Karpas-422 (cell line): ENCODE results near the gene CSH1. TPM values are rescaled to one million over a fixed set of nuclear protein-coding genes. Genes with fewer than 3 reads are reported as not detected.

Source experiments
- DNase-seq: peaks from one replicate; pipeline ENCODE4 v3.0.0-alpha.2; 2015
- H2AFZ ChIP-seq: fragments of 200-600 bp; sonication (generic); 2 replicates; pipeline ENCODE4 v1.6.1; 2014; ENCODE audit warnings: antibody characterized with exemption, low read length, mixed read lengths
- H3K27ac ChIP-seq: fragments of 200-600 bp; sonication (generic); 2 replicates; pipeline ENCODE4 v1.5.1; 2014; ENCODE audit warnings: mild to moderate bottlenecking, low read length, moderate library complexity
- H3K27me3 ChIP-seq: fragments of 200-600 bp; sonication (generic); 2 replicates; pipeline ENCODE4 v1.6.1; 2014; ENCODE audit warnings: low read length, mixed read lengths
- H3K36me3 ChIP-seq: fragments of 200-600 bp; sonication (generic); 2 replicates; pipeline ENCODE4 v1.6.1; 2014; ENCODE audit warnings: low read length, mixed read lengths; ENCODE audit not compliant: insufficient read depth
- H3K4me1 ChIP-seq: fragments of 200-600 bp; sonication (generic); 2 replicates; pipeline ENCODE4 v1.6.1; 2014; ENCODE audit warnings: mild to moderate bottlenecking, low read length, mixed read lengths
- H3K4me2 ChIP-seq: fragments of 200-600 bp; sonication (generic); 2 replicates; pipeline ENCODE4 v1.6.1; 2014; ENCODE audit warnings: low read length, low read depth, mild to moderate bottlenecking; ENCODE audit not compliant: poor library complexity, severe bottlenecking
- H3K4me3 ChIP-seq: fragments of 200-600 bp; sonication (generic); 2 replicates; pipeline ENCODE4 v1.5.1; 2014; ENCODE audit warnings: mild to moderate bottlenecking, antibody characterized with exemption, low read length, mixed read lengths
- H3K79me2 ChIP-seq: fragments of 200-600 bp; sonication (generic); 2 replicates; pipeline ENCODE4 v1.6.1; 2014; ENCODE audit warnings: mild to moderate bottlenecking, low read length, mixed read lengths
- H3K9ac ChIP-seq: fragments of 200-600 bp; sonication (generic); 2 replicates; pipeline ENCODE4 v1.6.0; 2014; ENCODE audit warnings: low read length
- H3K9me2 ChIP-seq: fragments of 200-600 bp; sonication (generic), shearing (Covaris generic); replicated peaks from 2 replicates; pipeline ENCODE4 v1.6.0; 2014; ENCODE audit warnings: mild to moderate bottlenecking, low read length, moderate library complexity; ENCODE audit not compliant: insufficient read depth
- H3K9me3 ChIP-seq: fragments of 300-700, 200-600 bp; sonication (generic); 2 replicates; pipeline ENCODE4 v1.6.1; 2014; ENCODE audit warnings: low read length, mixed read lengths
- H4K20me1 ChIP-seq: fragments of 200-600 bp; sonication (generic); 2 replicates; pipeline ENCODE4 v1.6.1; 2014; ENCODE audit warnings: mild to moderate bottlenecking, antibody characterized with exemption, low read length, low read depth; ENCODE audit not compliant: insufficient read depth
- total RNA-seq: library from RNA; depleted of rRNA; stranded (reverse); fragments of >200 nt; shearing (Covaris generic); gene quantifications from 2 replicates; pipeline ENCODE4 v1.2.3, GENCODE V29; 2014; ENCODE audit warnings: low replicate concordance

The CSH1 gene
- total RNA-seq, 1 experiment from 2014 or later, result not detected

DNA sequence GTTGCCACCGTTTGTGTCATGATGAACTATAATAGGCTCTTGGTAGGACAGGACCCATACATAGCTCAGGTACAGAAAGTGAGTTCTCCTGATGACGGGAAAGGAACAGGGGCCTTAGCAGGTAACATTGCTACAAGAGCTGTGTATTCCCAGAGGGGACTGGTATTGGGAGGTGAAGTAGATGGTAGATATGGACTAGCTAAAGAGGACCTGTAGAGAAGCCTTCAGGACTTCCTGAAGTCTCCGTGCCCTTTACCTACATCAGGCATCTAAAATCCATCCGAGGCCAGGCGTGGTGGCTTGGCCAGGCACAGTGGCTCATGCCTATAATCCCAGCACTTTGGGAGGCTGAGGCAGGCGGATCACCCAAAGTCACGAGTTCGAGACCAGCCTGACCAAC is 41.2 kb downstream of the CSH1 start:
- no peak overlapping the region for H2AFZ ChIP-seq

DNA sequence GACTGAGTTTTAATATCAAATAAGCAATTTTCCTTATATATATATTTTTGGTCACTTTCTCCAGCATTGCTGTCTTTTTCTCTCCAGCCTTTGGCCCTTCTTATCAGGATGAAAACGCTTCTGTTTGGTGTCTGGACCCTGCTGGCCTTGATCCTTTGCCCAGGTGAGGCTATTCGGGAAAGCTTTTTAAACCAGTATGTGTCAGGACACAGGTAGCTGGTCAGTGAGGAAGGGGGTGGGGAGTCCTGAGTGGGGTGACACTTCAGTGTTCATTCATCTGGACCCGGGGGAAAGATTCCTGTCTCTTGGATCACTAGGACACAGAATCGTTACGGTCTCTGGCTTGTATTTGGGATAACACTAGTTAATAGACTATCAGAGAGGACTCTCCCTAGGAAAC is 41.7 kb downstream of the CSH1 start:
- Histone ChIP-seq H3K27ac (no peak overlapping the region), H3K27me3 (no peaks in the 10 kb centered on the region), H3K36me3 (no peaks in the 10 kb centered on the region), H2AFZ (no peak overlapping the region), H3K9me2 (no peaks in the 10 kb centered on the region), H3K4me2 (no peak overlapping the region), H4K20me1 (no peaks in the 10 kb centered on the region), H3K9ac (no peak overlapping the region), H3K4me3 (no peak overlapping the region), H3K4me1 (no peaks in the 10 kb centered on the region), H3K9me3 (no peaks in the 10 kb centered on the region), H3K79me2 (no peaks in the 10 kb centered on the region)
- no peak for DNase-seq

More for the DNA sequence above, 41.2 kb downstream of the CSH1 start:
- H3K4me3 ChIP-seq, result no peak overlapping the region
- H4K20me1 ChIP-seq, result no peaks in the 10 kb centered on the region
- no peaks in the 10 kb centered on the region for H3K36me3 ChIP-seq
- no peaks in the 10 kb centered on the region for H3K79me2 ChIP-seq
- no peak overlapping the region for H3K4me2 ChIP-seq
- H3K9me3 ChIP-seq, result no peaks in the 10 kb centered on the region
- DNase-seq, result no peak
- no peaks in the 10 kb centered on the region for H3K27me3 ChIP-seq
- no peaks in the 10 kb centered on the region for H3K9me2 ChIP-seq
- H3K9ac ChIP-seq, result no peak overlapping the region
- H3K27ac ChIP-seq, result no peak overlapping the region
- H3K4me1 ChIP-seq, result no peaks in the 10 kb centered on the region

DNA sequence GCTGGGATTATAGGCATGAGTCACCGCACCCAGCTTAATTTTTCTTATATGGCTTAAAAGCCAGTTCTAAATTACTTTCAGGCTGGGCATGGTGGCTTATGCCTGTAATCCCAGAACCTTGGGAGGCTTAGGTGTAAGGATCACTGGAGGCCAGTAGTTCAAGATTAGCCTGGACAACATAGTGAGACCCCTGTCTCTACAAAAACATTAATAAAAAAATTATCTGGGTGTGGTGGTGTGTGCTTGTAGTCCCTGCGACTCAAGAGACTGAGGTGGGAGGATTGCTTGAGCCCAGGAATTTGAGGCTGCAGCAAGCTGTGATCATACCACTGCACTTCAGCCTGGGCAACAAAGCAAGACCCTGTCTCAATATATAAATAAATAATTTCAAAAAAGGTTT is 43.1 kb downstream of the CSH1 start:
- Histone ChIP-seq H3K4me2 (no peak overlapping the region), H3K27me3 (no peaks in the 10 kb centered on the region), H2AFZ (no peak overlapping the region), H3K79me2 (no peaks in the 10 kb centered on the region), H3K9me2 (no peaks in the 10 kb centered on the region), H3K9ac (no peak overlapping the region), H3K36me3 (no peaks in the 10 kb centered on the region), H3K9me3 (peaks cover 4% of the 10 kb centered on the region; the same call in 1 of the 2 replicates), H3K4me1 (0 out of 2 replicates have a peak, but pooled peaks cover 2% of the 10 kb centered on the region), H3K27ac (no peak overlapping the region), H4K20me1 (no peaks in the 10 kb centered on the region), H3K4me3 (no peak overlapping the region)
- peak; percentile 32 for DNase-seq

DNA sequence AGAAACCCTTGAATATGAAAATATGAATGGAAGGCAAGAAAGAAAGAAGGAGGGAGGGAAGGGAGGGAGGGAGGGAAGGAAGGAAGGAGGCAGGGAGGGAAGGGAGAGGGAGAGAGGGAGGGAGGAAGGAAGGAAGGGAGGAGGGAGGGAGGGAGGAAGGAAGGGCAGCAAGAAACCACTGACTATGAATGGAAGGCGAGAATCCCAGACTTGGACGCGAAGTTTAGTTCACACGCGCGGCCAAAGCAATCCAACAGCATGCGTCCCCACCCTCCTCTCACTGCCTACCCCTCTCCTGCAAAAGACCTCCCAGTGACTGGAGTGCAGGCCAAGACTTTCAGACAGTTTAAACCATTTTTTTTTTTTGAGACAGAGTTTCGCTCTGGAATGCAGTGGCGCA is 46.0 kb downstream of the CSH1 start:
- H3K9ac ChIP-seq, result no peak overlapping the region
- no peak overlapping the region for H3K27ac ChIP-seq
- no peak overlapping the region for H2AFZ ChIP-seq
- H3K9me3 ChIP-seq, result peaks cover 5% of the 10 kb centered on the region; the same call in 1 of the 2 replicates
- H3K9me2 ChIP-seq, result no peaks in the 10 kb centered on the region
- DNase-seq, result peak; percentile 40
- H3K4me2 ChIP-seq, result no peak overlapping the region
- H3K4me3 ChIP-seq, result no peak overlapping the region
- no peaks in the 10 kb centered on the region for H4K20me1 ChIP-seq
- no peaks in the 10 kb centered on the region for H3K36me3 ChIP-seq
- H3K27me3 ChIP-seq, result no peaks in the 10 kb centered on the region
- 0 out of 2 replicates have a peak, but pooled peaks cover 2% of the 10 kb centered on the region for H3K4me1 ChIP-seq
- no peaks in the 10 kb centered on the region for H3K79me2 ChIP-seq

DNA sequence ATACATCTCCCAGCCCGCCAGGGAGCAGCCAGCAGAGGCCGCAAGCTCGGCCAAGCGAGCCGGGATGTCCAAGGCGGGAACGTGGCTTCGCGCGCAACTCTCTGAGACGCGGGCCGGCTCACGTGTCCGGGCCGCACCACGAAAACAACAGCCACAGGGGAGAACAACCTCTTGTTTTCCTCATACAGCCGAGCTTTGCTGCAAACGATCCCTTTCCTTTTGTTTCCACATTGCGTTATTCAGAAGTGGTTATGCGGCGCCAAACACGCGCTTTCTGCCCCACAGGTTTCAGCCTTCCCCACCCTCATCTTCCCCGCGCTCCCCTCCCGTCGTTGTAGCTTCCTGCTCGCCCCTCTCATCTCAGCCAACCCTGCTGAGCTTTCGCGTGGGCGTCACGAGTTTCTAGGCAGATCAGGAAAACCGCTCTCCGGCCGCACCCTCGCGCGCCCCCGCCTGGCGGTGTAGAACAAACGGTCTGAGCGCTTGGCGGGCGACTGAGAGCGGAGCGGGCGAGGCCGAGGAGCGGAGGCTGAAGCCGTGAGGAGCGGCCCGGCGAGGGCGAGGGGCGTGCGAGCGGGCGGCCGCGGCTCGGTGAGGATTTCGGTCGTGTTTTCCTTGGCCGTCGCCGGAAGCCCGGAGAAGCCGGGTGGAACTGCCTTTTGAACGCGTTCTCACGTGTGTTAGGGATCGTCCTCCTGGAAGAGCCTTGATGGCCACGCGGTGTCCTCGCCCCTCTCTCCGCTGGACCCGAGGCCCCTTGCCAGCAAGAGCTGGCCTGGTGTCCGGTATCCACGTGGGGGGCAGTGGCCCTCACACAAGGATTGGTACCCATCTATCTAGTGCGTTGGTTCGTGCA is 47.3 kb downstream of the CSH1 start:
- Histone ChIP-seq H3K9ac (0 out of 2 replicates have a peak overlapping the region, but pooled peaks have one; percentile 22), H3K79me2 (no peaks in the 10 kb centered on the region), H3K27me3 (no peaks in the 10 kb centered on the region), H3K27ac (no peak overlapping the region), H3K36me3 (no peaks in the 10 kb centered on the region), H4K20me1 (no peaks in the 10 kb centered on the region), H3K9me2 (no peaks in the 10 kb centered on the region), H3K4me1 (peaks cover 4% of the 10 kb centered on the region), H2AFZ (peak overlapping the region; percentile 68; the same call in 1 of the 2 replicates), H3K9me3 (peaks cover 5% of the 10 kb centered on the region; the same call in 1 of the 2 replicates), H3K4me3 (no peak overlapping the region), H3K4me2 (peak overlapping the region; percentile 36)
- DNase-seq, result peak; percentile 97

DNA sequence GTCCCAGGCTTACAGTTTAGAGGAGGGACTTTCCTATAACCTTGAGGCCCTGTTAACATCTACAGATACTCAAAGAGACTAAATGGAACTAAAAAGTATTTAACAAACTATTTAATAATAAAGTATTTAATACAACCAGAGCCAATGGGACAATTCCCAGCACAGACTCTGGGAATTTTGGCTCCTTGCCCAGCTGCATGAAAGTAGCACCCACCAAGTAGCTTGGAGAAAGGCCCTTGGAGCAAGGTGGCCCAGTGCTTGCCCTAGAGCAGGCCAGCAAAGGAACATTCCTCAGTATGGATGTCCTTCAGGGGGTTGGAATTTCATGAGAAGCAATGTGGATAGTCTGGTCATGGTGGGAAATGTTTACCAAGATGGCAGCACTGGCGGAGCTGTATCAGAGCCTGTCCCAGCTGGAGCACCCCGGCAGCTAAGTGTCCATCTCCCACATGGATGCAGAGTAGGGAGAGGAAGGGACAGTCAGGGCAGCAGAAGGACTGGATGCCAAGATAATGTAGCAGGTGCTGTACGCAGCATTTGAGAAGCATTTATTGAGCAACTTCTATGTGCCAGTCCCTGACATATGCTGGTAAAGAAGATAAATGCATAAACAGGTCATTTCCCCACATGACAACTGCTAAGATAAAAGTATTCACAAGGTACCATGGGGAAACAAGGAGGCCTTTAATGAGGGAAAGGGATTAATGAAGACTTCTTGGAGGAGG is 48.7 kb downstream of the CSH1 start:
- Histone ChIP-seq H3K27ac (no peak overlapping the region), H3K4me2 (no peak overlapping the region), H3K4me1 (peaks cover 11% of the 10 kb centered on the region), H2AFZ (no peak overlapping the region), H3K9me2 (no peaks in the 10 kb centered on the region), H3K9ac (no peak overlapping the region), H3K4me3 (no peak overlapping the region), H4K20me1 (no peaks in the 10 kb centered on the region), H3K27me3 (no peaks in the 10 kb centered on the region), H3K79me2 (no peaks in the 10 kb centered on the region; the same call in 1 of the 2 replicates), H3K9me3 (peaks cover 5% of the 10 kb centered on the region; the same call in 1 of the 2 replicates), H3K36me3 (no peaks in the 10 kb centered on the region)
- no peak for DNase-seq

DNA sequence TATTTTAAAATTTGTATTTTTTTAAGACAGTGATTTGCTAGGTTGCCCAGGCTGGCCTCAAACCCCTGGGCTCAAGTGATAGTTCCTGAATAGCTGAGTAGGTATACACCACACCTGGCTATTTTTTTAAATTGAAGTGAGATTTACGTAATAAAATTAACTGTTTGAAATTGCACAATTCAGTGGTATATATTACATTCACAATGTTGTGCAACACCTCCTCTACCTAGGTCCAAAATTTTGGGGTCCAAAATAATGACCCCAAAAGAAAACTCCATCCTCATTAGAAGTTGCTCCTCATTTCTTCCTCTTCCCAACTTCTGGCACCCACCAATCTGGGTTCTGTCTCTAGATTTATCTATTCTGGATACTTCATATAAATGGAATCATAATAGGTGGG is 50.9 kb downstream of the CSH1 start:
- H3K27ac ChIP-seq, result no peak overlapping the region
- H3K9me3 ChIP-seq, result peaks cover 5% of the 10 kb centered on the region; the same call in 1 of the 2 replicates
- no peaks in the 10 kb centered on the region for H3K27me3 ChIP-seq
- H2AFZ ChIP-seq, result no peak overlapping the region
- no peak overlapping the region for H3K4me2 ChIP-seq
- H3K4me3 ChIP-seq, result no peak overlapping the region
- peaks cover 9% of the 10 kb centered on the region; the same call in 1 of the 2 replicates for H4K20me1 ChIP-seq
- no peak overlapping the region for H3K9ac ChIP-seq
- peaks cover 18% of the 10 kb centered on the region for H3K79me2 ChIP-seq
- peaks cover 21% of the 10 kb centered on the region for H3K4me1 ChIP-seq
- no peaks in the 10 kb centered on the region for H3K9me2 ChIP-seq
- no peak for DNase-seq
- H3K36me3 ChIP-seq, result no peaks in the 10 kb centered on the region
